HUES48 (cell line): ENCODE results near the gene ACP4.
"Not testable (repeated sequence)": the region's sequence is repeated elsewhere in the genome, so short reads cannot be mapped to it uniquely, and the experiment has no call there.

Experiments
- H3K27ac ChIP-seq: one replicate; pipeline ENCODE4 v1.7.0; 2013; ENCODE audit warnings: low read depth, low read length, inconsistent platforms
- H3K27me3 ChIP-seq: 2 replicates; pipeline ENCODE4 v1.6.1; 2013; ENCODE audit warnings: mild to moderate bottlenecking, low read length; ENCODE audit not compliant: control insufficient read depth, insufficient read depth
- H3K36me3 ChIP-seq: 2 replicates; pipeline ENCODE4 v1.6.1; 2013; ENCODE audit warnings: low read length; ENCODE audit not compliant: control insufficient read depth, insufficient read depth
- H3K4me1 ChIP-seq: 2 replicates; pipeline ENCODE4 v1.6.1; 2013; ENCODE audit warnings: mild to moderate bottlenecking, low read length; ENCODE audit not compliant: control insufficient read depth, insufficient read depth
- H3K4me3 ChIP-seq: 2 replicates; pipeline ENCODE4 v1.5.1; 2013; ENCODE audit warnings: mild to moderate bottlenecking, low read depth, low read length
- H3K9ac ChIP-seq: 2 replicates; pipeline ENCODE4 v1.6.1; 2013; ENCODE audit warnings: mild to moderate bottlenecking, low read depth, low read length, moderate library complexity
- H3K9me3 ChIP-seq: 2 replicates; pipeline ENCODE4 v1.6.1; 2013; ENCODE audit warnings: low read length; ENCODE audit not compliant: control insufficient read depth, insufficient read depth

The ACP4 gene, protein sequence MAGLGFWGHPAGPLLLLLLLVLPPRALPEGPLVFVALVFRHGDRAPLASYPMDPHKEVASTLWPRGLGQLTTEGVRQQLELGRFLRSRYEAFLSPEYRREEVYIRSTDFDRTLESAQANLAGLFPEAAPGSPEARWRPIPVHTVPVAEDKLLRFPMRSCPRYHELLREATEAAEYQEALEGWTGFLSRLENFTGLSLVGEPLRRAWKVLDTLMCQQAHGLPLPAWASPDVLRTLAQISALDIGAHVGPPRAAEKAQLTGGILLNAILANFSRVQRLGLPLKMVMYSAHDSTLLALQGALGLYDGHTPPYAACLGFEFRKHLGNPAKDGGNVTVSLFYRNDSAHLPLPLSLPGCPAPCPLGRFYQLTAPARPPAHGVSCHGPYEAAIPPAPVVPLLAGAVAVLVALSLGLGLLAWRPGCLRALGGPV

DNA sequence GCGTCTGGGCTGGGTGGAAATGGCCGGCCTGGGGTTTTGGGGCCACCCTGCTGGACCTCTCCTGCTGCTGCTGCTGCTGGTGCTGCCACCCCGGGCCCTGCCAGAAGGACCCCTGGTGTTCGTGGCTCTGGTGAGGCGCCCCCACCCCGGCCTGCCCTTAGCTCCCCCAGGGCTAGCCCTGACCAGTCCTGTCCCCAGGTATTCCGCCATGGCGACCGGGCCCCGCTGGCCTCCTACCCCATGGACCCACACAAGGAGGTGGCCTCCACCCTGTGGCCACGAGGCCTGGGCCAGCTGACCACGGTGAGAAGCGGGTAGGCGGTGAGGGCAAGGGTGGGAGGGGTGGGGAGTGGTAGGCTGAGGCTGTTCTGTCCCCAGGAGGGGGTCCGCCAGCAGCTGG, at the start of gene ACP4:
Gene ACP4, plus strand, starts transcription at position 20 of the 400 bp plus-strand sequence. Its CDS starts 0 bp downstream, at position 20.
- Histone ChIP-seq H3K27ac (no peak within 1 kb of the TSS), H3K4me3 (no peak within 1 kb of the TSS), H3K9me3 (no peaks in the 10 kb centered on the region), H3K9ac (no peak within 1 kb of the TSS), H3K27me3 (no peaks in the 10 kb centered on the region; the same call in 1 of the 2 replicates), H3K36me3 (no peaks in the 10 kb centered on the region), H3K4me1 (peaks cover 8% of the 10 kb centered on the region; the same call in 1 of the 2 replicates)

DNA sequence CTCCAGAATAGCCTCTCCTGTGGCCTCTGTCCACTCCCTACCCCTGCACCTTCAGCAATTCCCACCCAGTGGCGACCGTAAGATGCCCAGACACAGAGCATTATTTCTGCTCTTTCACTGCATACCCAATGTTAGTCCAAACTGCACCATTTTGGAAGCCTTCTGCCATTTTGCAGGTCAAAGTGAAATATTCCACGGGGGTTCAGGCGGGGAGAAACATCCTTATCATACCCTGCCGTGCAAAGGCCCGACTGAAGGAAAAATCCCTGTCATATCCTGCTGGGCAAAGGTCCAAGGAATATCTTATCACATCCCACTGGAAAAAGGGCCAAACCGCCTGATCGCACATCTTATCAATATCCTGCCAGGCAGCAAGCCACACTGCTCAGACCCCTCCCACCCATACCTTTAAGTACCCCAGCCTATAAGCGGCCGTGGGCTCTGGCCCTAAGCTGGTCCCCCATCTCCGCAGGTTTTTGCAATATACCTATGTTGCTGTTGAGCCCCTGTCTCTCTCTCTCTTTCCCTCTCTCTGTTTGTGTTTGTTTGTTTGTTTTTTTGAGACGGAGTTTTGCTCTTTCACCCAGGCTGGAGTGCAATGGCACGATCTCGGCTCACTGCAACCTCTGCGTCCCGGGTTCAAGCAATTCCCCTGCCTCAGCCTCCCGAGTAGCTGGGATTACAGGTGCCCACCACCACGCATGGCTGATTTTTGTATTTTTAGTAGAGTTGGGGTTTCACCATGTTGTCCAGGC, 48.9 kb upstream of the ACP4 start:
- no peaks in the 10 kb centered on the region for H3K27me3 ChIP-seq

DNA sequence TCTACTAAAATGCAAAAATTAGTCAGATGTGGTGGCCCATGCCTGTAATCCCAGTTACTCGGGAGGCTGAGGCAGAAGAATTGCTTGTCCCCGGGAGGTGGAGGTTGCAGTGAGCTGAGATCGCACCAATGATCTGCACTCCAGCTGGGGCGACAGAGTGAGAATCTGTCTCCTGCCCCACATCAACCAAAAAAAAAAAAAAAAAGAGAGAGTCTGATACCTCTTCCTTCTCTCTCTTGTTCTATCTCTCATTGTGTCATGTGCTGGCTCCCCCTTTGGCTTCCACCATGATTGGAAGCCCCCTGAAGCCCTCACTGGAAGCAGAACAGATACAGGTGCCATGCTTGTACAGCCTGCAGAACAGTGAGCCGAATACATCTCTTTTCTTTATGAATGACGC, 46.7 kb upstream of the ACP4 start:
- Histone ChIP-seq H3K4me3 (no peak overlapping the region), H3K27me3 (no peaks in the 10 kb centered on the region), H3K27ac (no peak overlapping the region), H3K9ac (no peak overlapping the region), H3K4me1 (no peaks in the 10 kb centered on the region), H3K9me3 (peaks cover 4% of the 10 kb centered on the region; the same call in 1 of the 2 replicates), H3K36me3 (no peaks in the 10 kb centered on the region)

More for the DNA sequence above, 48.9 kb upstream of the ACP4 start:
- no peaks in the 10 kb centered on the region for H3K4me1 ChIP-seq
- no peak overlapping the region for H3K9ac ChIP-seq
- H3K4me3 ChIP-seq: no peak overlapping the region
- H3K9me3 ChIP-seq: peaks cover 4% of the 10 kb centered on the region; the same call in 1 of the 2 replicates
- no peak overlapping the region for H3K27ac ChIP-seq
- no peaks in the 10 kb centered on the region for H3K36me3 ChIP-seq

DNA sequence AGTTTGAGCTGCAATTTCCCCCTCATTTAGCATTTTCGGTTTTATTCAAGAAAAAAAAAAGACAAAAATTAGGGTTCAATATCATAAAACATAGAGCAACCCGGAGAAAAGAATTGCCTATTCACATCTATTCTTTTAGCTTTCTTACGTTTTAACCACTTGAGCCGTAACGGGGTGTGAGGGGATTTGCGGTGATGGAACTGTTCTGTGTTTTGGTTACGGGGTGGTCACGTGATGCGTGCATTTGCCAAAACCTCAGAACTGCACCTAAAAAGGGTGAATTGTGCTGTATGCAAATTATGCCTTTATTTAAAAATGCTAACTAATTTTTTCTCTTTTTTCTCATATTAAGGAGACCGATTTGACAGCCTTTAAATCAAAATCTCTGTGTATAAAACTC, 45.0 kb upstream of the ACP4 start:
- peaks cover 4% of the 10 kb centered on the region; the same call in 1 of the 2 replicates for H3K9me3 ChIP-seq

DNA sequence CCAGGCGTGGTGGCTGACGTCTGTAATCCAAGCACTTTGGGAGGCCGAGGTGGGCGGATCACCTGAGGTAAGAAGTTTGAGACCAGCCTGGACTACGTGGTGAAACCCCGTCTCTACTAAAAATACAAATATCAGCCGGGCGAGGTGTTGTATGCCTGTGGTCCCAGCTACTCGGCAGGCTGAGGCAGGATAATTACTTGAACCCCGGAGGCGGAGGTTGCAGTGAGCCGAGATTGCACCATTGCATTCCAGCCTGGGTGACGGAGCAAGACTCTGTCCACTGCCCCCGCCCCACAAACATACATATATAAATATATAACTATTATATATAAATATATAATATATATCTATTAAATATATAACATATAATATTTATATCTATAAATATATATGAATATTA, 43.1 kb upstream of the ACP4 start:
- not testable (repeated sequence) for H3K27me3 ChIP-seq, H3K4me1 ChIP-seq, H3K9ac ChIP-seq, H3K27ac ChIP-seq, H3K36me3 ChIP-seq, H3K4me3 ChIP-seq, H3K9me3 ChIP-seq

More for the DNA sequence above, 45.0 kb upstream of the ACP4 start:
- H3K36me3 ChIP-seq: no peaks in the 10 kb centered on the region
- no peak overlapping the region for H3K9ac ChIP-seq
- no peaks in the 10 kb centered on the region for H3K4me1 ChIP-seq
- H3K27me3 ChIP-seq: no peaks in the 10 kb centered on the region
- no peak overlapping the region for H3K4me3 ChIP-seq
- H3K27ac ChIP-seq: no peak overlapping the region

DNA sequence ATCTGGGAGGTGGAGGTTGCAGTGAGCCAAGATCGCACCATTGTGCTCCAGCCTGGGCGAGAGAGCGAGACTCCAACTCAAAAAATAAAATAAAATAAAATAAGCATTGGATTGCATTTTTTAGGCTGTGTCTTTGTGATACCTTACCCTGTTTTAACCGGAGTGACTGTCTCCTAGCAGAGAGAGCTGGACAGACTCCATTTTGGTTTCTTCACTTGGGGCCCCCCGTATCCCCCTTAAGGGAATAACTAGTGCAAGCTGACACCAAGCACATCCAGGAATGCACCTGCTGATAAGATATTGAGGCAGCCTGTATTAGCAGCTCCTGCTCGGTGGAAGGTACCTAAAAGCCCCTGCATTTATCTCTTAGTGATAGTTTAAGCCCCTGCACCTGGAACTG, 40.7 kb upstream of the ACP4 start:
- H3K9me3 ChIP-seq: no peaks in the 10 kb centered on the region
- no peak overlapping the region for H3K9ac ChIP-seq
- no peak overlapping the region for H3K4me3 ChIP-seq
- no peaks in the 10 kb centered on the region for H3K27me3 ChIP-seq
- H3K27ac ChIP-seq: no peak overlapping the region
- no peaks in the 10 kb centered on the region for H3K4me1 ChIP-seq
- H3K36me3 ChIP-seq: no peaks in the 10 kb centered on the region

DNA sequence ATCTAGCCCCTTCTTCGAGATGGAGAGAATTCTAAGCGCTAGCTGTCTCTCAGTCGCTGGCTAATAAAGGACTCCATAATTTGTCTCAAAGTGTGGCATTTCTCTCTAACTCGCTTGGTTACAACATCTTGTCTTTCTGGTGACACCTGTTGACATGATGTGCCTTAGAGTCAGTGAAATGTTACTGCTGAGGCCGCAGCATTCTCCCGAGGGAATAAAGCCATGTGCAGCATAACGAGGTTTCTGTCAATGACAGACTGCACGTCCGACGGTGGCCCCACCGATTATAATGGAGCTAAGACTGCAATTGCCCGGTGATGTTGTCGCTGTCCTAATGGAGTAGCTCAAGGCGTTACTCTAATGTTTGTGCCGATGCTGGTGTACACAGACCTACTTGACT, 40.2 kb upstream of the ACP4 start:
- H3K4me3 ChIP-seq: no peak overlapping the region
- H3K9me3 ChIP-seq: no peaks in the 10 kb centered on the region
- no peaks in the 10 kb centered on the region for H3K27me3 ChIP-seq
- no peak overlapping the region for H3K27ac ChIP-seq
- no peaks in the 10 kb centered on the region for H3K36me3 ChIP-seq
- no peak overlapping the region for H3K9ac ChIP-seq
- no peaks in the 10 kb centered on the region for H3K4me1 ChIP-seq

DNA sequence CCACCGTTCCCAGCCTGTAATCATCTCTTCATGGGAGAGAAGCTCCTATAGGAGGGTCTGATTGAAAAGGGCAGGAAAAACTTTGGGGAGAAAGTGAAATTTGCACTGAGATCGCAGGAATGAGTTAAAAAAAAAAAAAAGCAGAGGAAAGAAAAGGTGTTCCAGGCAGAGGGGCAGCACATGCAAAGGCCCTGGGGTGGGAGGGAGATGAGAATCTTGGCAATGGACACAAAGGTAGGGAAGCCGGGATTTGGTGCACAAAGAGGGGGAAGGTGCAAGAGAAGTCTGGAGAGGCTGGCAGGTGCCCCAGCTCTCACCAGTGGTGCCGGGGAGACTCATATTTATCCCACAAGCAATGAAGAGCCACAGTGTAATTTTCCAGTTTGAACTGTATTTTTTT, 36.3 kb upstream of the ACP4 start:
- Histone ChIP-seq H3K9ac (no peak overlapping the region), H3K27ac (no peak overlapping the region), H3K36me3 (no peaks in the 10 kb centered on the region), H3K4me1 (no peaks in the 10 kb centered on the region), H3K4me3 (no peak overlapping the region), H3K9me3 (no peaks in the 10 kb centered on the region), H3K27me3 (no peaks in the 10 kb centered on the region)

DNA sequence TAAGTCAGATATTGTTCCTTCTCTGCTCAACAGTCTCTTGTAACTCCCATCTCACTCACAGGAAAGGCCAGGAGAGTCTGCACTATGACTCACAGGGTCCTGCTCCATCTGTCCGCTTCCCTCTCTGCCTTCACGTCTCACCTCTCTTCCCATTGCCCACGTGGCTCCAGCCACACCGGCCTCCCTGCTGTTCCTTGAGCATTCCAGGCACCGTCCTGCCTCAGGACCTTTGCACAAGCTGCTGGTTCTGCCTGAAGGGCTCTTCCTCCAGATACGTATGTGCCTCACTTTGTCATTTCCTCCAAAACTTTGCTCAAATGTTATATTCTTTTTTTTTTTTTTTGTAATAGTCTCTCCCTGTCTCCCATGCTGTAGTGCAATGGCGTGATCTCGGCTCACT, 34.0 kb upstream of the ACP4 start:
- H3K4me1 ChIP-seq, H3K27me3 ChIP-seq, H3K9me3 ChIP-seq, H3K9ac ChIP-seq, H3K36me3 ChIP-seq, H3K27ac ChIP-seq, H3K4me3 ChIP-seq: not testable (repeated sequence)

DNA sequence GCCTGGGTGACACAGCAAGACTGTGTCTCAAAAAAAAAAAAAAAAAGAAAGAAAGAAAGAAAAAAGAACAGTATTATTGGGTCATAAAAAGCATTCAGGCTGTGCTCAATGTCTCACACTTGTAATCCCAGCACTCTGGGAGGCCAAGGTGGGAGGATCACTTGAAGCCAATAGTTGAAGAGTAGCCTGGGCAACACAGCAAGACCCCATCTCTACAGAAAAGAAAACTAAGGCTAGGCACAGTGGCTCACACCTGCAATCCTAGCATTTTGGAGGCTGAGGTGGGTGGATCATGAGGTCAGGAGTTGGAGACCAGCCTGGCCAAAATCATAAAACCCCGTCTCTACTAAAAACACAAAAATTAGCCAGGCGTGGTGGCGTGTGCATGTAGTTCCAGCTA, 32.6 kb upstream of the ACP4 start:
- H3K4me3 ChIP-seq, H3K9ac ChIP-seq, H3K9me3 ChIP-seq, H3K36me3 ChIP-seq, H3K27me3 ChIP-seq, H3K4me1 ChIP-seq, H3K27ac ChIP-seq: not testable (repeated sequence)

DNA sequence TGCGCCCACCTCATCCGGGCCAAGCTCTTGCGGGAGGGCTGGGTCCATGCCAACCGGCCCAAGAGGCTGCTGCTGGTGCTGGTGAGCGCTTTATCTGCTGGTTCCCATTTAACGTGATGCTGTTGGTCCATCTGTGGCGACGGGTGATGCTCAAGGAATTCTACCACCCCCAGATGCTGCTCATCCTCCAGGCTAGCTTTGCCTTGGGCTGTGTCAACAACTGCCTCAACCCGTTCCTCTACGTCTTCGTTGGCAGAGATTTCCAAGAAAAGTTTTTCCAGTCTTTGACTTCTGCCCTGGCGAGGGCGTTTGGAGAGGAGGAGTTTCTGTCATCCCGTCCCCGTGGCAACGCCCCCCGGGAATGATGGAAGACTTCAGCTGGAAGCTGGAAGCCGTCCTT, 31.1 kb upstream of the ACP4 start:
- not testable (repeated sequence) for H3K9me3 ChIP-seq, H3K27me3 ChIP-seq, H3K36me3 ChIP-seq

More for the DNA sequence above, 31.1 kb upstream of the ACP4 start:
- H3K27ac ChIP-seq, H3K4me3 ChIP-seq, H3K4me1 ChIP-seq, H3K9ac ChIP-seq: not testable (repeated sequence)
